KOPT-K1 (cell line): Measurements from ENCODE around the gene TPCN2.

Experiments used
- H3K27ac ChIP-seq: fragments of 200-600 bp; sonication (generic); 2 replicates; pipeline ENCODE4 v1.5.1; 2016; ENCODE audit warnings: antibody characterized with exemption, mild to moderate bottlenecking, low read depth, low read length; ENCODE audit not compliant: poor library complexity, severe bottlenecking
- H3K36me3 ChIP-seq: fragments of 200-600 bp; sonication (generic); 2 replicates; pipeline ENCODE4 v1.5.1; 2017; ENCODE audit warnings: antibody characterized with exemption, mild to moderate bottlenecking, low read length, moderate library complexity; ENCODE audit not compliant: insufficient read depth
- H3K9me3 ChIP-seq: fragments of 200-600 bp; sonication (generic); 2 replicates; pipeline ENCODE4 v1.5.1; 2017; ENCODE audit warnings: antibody characterized with exemption, low read length, mild to moderate bottlenecking; ENCODE audit not compliant: insufficient read depth, poor library complexity, severe bottlenecking

Gene TPCN2

DNA sequence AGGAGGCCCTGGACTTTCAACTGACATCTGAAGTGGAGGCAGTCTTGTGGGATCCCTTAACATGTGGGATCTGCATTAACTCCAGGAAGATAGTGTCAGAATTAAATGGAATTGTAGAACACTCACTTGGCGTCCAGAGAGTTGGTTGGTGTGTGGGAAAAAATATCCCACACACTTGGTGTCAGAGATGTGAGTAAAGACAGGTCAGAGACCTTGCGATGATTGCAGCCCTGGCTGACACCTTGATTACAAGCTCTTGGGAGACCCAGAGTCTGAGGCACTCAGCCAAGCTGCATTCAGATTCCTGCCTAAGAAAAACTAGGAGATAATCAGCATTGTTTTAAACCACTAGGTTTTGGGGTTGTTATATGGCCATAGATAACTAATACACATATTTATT is 7.2 kb upstream of the TPCN2 start:
- no peaks in the 10 kb centered on the region for H3K9me3 ChIP-seq
- no peak overlapping the region for H3K27ac ChIP-seq

DNA sequence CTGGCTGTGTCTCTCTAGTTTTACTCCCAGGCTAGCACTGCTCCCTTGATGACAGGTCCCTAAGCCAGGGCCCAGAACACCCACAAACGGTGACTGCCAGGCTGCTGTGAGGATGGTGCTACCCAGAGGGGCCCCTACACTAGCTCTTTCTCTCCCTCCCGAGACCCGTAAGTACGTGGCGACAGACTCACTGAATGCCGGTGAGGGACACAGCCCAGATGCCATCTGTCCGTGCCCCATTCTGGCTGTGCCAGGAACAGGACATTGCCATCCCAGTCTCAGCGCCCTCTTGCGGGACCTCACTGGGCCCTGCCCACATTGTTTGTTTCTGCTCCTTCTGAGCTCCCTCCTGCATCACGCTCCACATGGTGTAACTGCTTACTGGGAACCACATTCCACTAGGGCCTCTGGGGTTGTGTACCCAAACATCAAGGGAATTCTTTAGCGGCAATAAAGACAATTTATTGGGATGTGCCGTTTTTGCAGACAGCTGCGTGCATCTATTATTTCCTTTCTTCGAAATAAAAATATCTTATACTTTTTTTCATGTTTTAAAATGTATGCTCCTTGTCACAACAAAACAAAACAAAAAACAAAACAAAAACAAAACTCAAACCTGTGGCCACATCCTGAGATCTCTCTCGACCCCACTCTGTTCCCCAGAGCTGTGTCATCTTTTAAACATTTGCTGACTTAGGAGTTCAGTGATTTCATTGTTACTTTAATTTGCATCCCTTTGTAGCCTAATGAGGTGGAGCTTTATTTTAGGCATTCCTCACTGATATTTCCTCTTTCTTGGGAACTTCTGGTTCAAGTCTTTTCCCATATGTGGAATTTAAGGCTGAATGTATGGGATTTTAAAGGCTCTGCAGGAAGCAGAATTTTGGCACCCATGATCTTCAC is 4.4 kb upstream of the TPCN2 start:
- H3K27ac ChIP-seq, result no peak overlapping the region
- no peaks in the 10 kb centered on the region for H3K36me3 ChIP-seq

More for the DNA sequence above, 7.2 kb upstream of the TPCN2 start:
- H3K36me3 ChIP-seq, result no peaks in the 10 kb centered on the region

DNA sequence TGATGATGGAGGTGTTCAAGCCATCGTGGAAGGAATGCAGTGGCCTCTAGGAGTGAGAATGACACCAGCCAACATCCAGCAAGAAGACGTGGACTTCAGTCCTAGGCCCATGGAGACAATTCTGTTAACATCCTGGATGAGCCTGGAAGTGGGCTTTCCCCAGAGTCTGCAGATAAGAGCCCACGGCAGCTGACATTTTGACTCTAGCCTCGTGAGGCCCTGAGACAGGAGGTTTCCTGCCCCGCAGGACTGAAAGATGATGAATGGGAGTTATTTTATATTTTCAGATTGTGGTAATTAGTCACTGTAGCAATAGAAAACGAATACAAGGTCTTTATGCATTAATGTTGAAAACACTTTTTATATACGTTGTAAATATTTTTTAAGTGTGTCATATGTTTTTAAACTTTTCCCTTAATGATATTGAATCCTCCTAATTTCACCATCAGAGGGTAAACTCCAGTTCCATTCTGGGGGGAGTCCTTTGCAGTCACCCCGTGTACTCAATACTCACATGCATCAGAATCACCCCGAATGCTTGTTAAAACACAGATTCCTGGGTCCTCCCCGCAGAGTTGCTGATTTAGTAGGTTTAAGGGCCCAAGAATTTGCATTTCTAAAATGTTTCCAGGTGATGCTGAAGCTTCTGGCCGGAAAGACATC is 570 bp upstream of the TPCN2 start:
- H3K27ac ChIP-seq, result no peak overlapping the region
- no peaks in the 10 kb centered on the region for H3K9me3 ChIP-seq

More for the DNA sequence above, 4.4 kb upstream of the TPCN2 start:
- no peaks in the 10 kb centered on the region for H3K9me3 ChIP-seq

DNA sequence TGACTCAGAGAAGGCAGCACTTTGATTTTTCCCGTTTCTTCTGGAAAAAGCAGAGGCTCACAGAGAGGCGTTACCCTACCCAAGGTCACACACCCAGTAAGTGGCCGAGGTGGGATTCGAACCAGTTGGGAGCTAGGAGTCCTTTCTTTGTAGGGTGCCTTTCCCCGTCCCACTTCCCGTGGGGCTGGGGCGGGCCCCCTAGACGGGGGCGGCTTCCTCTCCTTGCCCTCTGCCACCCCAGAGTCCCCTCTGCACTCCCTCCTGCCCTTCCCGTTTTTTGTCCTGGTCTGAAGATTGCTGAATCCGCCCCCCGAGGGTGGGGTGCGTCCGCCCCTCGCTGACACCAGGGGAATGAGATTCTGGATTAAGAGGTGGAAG is 747 bp downstream of the TPCN2 start:
- Histone ChIP-seq H3K27ac (peak overlapping the region; percentile 61), H3K36me3 (no peaks in the 10 kb centered on the region; the same call in 1 of the 2 replicates), H3K9me3 (no peaks in the 10 kb centered on the region)

More for the DNA sequence above, 570 bp upstream of the TPCN2 start:
- H3K36me3 ChIP-seq, result no peaks in the 10 kb centered on the region

DNA sequence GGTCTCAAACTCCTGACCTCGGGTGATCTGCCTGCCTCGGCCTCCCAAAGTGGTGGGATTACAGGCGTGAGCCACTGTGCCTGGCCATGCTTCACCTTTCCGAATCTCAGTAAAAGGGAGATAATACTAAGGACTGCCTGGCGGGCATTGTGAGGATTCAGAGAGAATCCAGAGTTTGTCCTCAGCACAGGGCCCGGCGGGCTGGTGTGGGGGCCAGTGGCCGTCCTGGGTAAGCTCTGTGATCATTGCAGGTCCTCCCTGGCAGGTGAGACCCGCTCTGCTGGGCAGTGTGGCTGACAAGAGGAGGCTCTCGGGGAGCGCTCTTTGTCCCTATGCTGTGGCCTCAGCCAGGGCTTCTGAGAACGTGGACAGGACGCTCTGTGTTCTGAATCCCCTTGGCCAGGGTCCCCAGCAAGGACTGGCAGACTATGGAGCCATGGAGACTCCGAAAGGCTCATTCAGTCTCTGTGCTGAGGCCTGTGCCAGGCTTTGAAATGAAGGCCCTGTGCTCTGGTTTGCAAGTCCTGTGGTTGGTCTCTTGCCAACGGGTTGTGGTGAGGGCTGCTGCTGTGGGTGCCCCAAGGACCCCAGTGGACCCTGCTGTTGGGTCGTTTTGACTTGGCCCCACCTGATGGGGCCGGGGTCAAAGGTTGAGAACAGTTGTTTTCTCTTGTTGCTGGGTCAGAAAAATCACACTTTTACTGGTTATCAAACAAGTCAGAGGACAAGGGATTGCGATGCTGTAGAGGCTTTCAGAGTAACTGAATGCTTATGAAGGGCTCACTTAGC is 2.1 kb downstream of the TPCN2 start:
- Histone ChIP-seq H3K27ac (no peak overlapping the region), H3K9me3 (no peaks in the 10 kb centered on the region), H3K36me3 (no peaks in the 10 kb centered on the region; the same call in 1 of the 2 replicates)

DNA sequence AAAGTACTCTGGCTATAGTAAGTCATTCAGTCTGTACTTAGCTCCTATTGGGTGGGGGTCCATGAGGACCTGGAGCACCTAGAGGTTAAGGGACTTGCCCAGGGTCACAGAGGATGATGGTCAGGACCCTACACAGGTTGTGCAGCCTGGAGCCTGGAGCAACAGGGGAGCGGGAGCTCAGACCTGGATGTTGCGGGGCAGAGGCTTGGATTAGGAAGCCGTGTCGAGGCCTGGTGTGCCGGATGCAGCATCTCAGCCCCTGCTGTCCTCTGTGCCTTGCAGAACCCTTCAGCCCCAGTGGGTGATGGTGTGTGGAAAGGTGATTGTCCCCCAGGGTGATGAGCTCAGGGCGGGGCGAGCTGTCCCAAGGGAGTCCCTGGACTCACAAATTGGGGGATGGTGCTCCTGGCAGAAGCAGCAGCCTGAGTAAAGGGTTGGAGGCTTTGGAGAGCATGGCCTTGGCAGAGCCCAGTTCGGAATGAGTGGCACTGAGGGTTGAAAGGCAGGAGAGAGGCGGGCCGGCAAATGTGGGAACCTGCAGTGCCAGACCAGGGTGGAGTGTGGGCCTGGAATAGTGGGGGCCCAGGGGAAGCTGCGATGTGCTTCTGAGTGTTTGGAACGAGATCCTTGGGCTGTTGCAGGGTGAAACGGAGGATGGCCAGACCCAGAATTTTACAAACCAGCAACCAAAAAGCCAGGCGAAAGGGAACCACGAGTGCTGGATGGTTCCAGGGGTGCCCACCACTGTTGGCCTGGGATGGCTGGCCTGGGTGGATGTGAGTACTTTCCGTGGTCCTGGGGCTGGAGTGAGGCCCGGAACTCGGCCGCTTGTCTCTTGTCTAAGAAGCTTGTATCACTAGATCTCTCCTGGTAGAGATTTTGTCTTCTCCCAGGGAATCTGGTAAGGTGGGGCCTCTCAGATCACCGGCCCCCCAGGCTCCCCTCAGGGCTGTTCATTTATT is 2.9 kb downstream of the TPCN2 start:
- Histone ChIP-seq H3K36me3 (no peaks in the 10 kb centered on the region; the same call in 1 of the 2 replicates), H3K27ac (peak overlapping the region; percentile 25), H3K9me3 (no peaks in the 10 kb centered on the region)

DNA sequence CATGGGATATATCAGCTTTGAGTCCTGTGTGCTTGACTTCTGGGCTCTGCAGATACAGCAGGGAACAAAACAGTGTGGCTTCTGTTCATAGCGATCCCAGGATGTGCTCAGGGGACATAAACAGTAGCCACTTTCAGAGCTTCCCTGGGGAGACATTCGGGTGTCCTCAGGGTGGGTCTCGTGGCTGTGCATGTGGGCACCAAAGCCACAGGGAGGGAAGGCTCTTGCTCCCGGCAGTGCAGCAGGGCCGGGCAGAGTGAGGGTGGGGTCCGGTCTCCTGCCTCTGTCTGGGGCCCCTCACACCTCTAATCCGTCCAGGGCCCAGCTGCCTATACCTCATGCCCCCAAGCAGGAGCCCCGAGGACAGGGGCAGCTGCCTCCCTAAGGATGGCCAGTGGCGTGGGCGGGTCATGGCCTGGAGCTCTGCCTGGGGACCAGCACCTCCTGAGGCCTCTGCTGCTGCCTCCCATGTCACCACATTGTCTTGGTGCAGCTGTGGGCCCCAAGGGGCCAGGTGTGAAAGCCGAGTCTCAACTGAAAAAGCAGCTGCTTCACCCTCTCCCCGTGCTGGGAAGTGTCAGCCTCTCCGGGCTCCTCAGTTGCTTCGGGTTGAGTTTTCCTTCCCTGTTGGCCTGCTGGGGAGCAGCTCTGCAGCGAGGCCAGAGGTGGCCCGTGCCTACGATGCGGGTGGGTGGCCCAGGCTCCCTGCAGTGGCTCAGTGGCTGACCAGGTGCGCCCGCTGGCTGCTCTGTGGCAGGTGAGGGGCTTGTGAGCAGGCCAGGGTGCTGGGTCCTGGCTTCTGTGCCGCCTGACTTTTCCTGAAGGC is 3.8 kb downstream of the TPCN2 start:
- H3K27ac ChIP-seq, result peak overlapping the region; percentile 25
- H3K9me3 ChIP-seq, result no peaks in the 10 kb centered on the region
- peaks cover 4% of the 10 kb centered on the region; the same call in 1 of the 2 replicates for H3K36me3 ChIP-seq

DNA sequence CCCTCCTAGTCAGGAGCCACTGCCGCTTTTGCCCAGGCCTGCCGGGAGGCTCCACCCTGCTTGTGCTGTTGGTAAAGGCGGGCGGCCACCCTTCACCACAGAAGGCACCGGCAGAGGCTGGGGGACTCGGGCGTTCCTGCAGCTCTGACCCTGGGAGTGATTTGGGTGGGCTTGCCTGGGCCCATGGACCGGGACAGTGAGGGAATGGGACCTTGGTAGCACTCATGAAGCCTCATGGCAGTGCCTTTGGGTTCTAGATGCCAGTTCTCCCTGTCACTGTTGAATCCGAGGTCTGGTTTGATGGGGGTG is 4.4 kb downstream of the TPCN2 start:
- peaks cover 6% of the 10 kb centered on the region; the same call in 1 of the 2 replicates for H3K36me3 ChIP-seq
- peak overlapping the region; percentile 25 for H3K27ac ChIP-seq
- no peaks in the 10 kb centered on the region for H3K9me3 ChIP-seq

DNA sequence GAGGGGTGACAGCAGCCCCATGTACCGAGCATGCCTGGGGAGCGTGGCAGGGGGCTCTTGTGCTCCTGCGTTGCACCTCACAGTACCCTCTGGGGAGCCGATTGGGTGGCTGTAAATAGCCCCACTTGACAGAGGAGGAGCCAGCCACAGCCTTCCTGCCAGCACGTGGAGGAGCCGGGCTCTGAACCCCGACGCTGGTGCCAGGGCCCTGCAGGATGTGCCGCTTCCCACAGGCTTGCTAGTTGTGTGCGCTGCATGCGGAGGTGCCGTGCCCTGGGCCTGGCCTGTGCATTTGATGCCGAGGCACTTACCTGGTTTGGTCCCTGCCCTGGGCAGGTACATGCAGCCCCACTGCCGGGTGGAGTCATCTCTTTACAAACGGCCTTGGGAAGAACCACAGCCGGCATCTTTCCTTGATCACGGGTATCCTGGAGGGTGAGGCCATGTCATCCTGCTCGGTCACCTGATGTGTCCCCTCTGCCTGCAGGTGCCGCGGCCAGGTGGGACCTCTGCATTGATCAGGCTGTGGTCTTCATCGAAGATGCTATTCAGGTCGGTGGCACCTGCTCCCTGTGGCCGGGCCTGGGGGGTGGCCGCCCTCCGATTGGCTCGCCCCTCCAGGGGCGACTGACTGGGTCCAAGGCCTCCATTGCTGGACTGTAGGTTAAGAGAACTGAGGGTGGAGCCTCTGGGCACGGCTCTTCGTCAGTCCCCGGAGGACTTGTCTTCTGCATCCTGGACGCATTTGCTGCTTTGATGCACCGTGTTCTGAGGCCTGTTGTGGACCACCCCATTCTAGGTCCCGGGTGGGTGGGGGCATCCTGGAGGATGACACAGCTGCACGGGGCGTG is 5.0 kb downstream of the TPCN2 start:
- Histone ChIP-seq H3K27ac (no peak overlapping the region), H3K36me3 (peaks cover 6% of the 10 kb centered on the region; the same call in 1 of the 2 replicates), H3K9me3 (no peaks in the 10 kb centered on the region)

DNA sequence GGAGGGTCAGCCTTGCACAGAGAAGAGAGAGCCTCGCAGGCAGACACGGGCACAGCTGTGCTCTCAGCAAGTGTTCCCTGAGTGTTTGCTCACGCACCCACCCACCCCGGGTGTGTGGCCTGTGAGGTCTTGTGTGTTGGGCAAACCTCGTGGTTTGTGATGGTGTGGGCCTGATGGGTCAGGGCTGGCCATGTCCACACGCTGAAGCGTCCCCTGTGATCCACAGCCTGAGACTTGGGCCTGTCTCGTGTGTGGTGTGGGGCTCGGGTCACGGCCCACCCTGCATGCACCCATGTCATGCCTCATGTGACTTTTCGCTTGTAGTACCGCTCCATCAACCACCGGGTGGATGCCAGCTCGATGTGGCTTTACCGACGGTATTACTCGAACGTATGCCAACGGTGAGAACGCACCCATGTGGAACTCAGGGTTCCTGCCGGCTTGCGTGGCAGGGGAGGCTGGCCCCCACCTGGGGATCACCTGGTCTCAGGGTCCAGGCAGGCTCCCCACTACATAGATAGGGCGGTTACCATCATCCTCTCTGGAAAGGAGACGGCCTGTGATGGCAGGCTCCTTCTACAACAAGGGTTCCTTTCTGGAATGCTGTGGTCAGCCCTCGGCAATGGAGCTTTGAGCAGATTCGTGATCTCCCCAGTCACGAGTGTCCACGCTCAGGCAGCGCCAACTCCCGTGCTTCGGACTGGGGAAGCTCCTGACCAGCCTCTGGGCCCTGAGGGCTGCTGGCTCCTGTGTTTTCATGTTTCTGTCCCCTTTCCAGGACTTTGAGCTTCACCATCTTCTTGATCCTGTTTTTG is 5.9 kb downstream of the TPCN2 start:
- Histone ChIP-seq H3K27ac (no peak overlapping the region), H3K36me3 (peaks cover 11% of the 10 kb centered on the region; the same call in 1 of the 2 replicates), H3K9me3 (no peaks in the 10 kb centered on the region)

DNA sequence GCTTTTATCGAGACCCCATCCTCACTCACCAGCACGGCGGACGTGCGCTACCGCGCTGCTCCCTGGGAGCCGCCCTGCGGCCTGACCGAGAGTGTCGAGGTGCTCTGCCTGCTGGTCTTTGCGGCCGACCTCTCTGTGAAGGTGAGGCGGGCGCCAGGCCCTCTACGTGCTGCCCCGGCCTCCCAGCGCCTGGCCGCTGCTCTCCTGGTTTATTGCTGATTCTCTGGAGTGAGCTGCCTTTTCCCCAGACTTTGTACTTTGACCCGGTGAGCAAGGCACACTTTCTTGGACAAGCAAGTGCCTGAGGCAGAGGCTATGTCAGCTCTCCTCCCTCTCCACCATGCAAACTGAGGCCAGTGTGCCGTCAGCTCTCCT is 6.5 kb downstream of the TPCN2 start:
- Histone ChIP-seq H3K36me3 (peaks cover 13% of the 10 kb centered on the region; the same call in 1 of the 2 replicates), H3K9me3 (no peaks in the 10 kb centered on the region), H3K27ac (no peak overlapping the region)
